Activated B cell treated with CpG ODN at 0.5 μM for 24 hours (primary cell): Measurements from ENCODE around the gene PCGF2. TPM values are rescaled to one million over a fixed set of nuclear protein-coding genes. Genes with fewer than 3 reads are reported as not detected.

Experiments used
- ATAC-seq: fragments of 200-7000 bp; cut with Tn5 transposase; one replicate; pipeline ENCODE4 v1.10.0; 2021; ENCODE audit warnings: low read depth, mild to moderate bottlenecking, moderate library complexity
- CTCF ChIA-PET: fragments of 350-600 bp; sonication (Branson Sonifier 250); formaldehyde crosslinking; loops from one replicate; lab custom pipeline; 2021; ENCODE audit warnings: antibody characterized with exemption; lab: Charles Lee
- POLR2A ChIA-PET: fragments of 350-600 bp; sonication (Branson Sonifier 250); formaldehyde crosslinking; loops from one replicate; lab custom pipeline; 2021; ENCODE audit warnings: antibody characterized with exemption; lab: Charles Lee
- DNase-seq: peaks from one replicate; pipeline ENCODE4 v3.0.0; 2022
- H3K27ac Mint-ChIP-seq: one replicate; pipeline ENCODE4 v1.8.0; 2020; ENCODE audit warnings: mixed read lengths
- H3K27me3 Mint-ChIP-seq: one replicate; pipeline ENCODE4 v1.8.0; 2021; ENCODE audit warnings: mixed read lengths
- H3K36me3 Mint-ChIP-seq: one replicate; pipeline ENCODE4 v1.8.0; 2021; ENCODE audit warnings: low read depth, mixed read lengths
- H3K4me1 Mint-ChIP-seq: one replicate; pipeline ENCODE4 v1.8.0; 2021; ENCODE audit warnings: mixed read lengths
- H3K4me3 Mint-ChIP-seq: one replicate; pipeline ENCODE4 v1.8.0; 2020; ENCODE audit warnings: mild to moderate bottlenecking, mixed read lengths
- H3K9me3 Mint-ChIP-seq: one replicate; pipeline ENCODE4 v1.8.0; 2020; ENCODE audit warnings: mixed read lengths
- CTCF ChIP-seq: fragments of 200-600 bp; IDR thresholded peaks from one replicate; pipeline ENCODE4 v1.8.0; 2022; ENCODE audit warnings: antibody characterized with exemption, mild to moderate bottlenecking
- intact Hi-C: fragments of 100-400 bp; cut with micrococcal nuclease; formaldehyde crosslinking; loops from one replicate; pipeline ENCODE4 v1.15.1; 2024
- total RNA-seq: library from RNA; stranded (reverse); gene quantifications from 2 replicates; pipeline ENCODE4 v1.2.3, GENCODE V29; 2022

PCGF2 gene
- total RNA-seq, 1 donor from 2014 or later = not detected

GRCh38 chr17:38725066-38725465 lies 23.1 kb downstream of the PCGF2 start:
- CTCF ChIA-PET = no interaction called here
- TF ChIP-seq CTCF = no peak
- H3K36me3 Mint-ChIP-seq = peaks cover 37% of the 10 kb centered on the region
- H3K27me3 Mint-ChIP-seq = no peaks in the 10 kb centered on the region
- DNase-seq = no peak
- intact Hi-C loops = no loop called here
- POLR2A ChIA-PET = interaction anchor here (1.2 kb wide), 1 partner anchor 15 kb away, joined by 3 read pairs; no protein-coding TSS in a partner anchor
- H3K9me3 Mint-ChIP-seq = no peaks in the 10 kb centered on the region
- H3K4me1 Mint-ChIP-seq = peaks cover 46% of the 10 kb centered on the region
- no peak overlapping the region for H3K27ac Mint-ChIP-seq
- H3K4me3 Mint-ChIP-seq = no peak overlapping the region
- ATAC-seq = no peak

- TF ChIP-seq CTCF = no peak
- no peak overlapping the region for H3K27ac Mint-ChIP-seq
- ATAC-seq (no peak), DNase-seq (no peak)
- H3K9me3 Mint-ChIP-seq = no peaks in the 10 kb centered on the region
- no peaks in the 10 kb centered on the region for H3K27me3 Mint-ChIP-seq
- POLR2A ChIA-PET = interaction anchor here (0.6 to 1.2 kb wide), 2 partner anchors 15 to 19 kb away, joined by 3 read pairs; no protein-coding TSS in a partner anchor
- H3K4me3 Mint-ChIP-seq = no peak overlapping the region
- peaks cover 40% of the 10 kb centered on the region for H3K36me3 Mint-ChIP-seq
- intact Hi-C loops = no loop called here
- CTCF ChIA-PET = no interaction called here
- H3K4me1 Mint-ChIP-seq = peaks cover 44% of the 10 kb centered on the region
Measured at GRCh38 chr17:38724337-38724988, 23.7 kb downstream of the PCGF2 start.

GRCh38 chr17:38721802-38722201 lies 26.3 kb downstream of the PCGF2 start:
- no peak overlapping the region for H3K27ac Mint-ChIP-seq
- peaks cover 64% of the 10 kb centered on the region for H3K36me3 Mint-ChIP-seq

GRCh38 chr17:38720941-38721340 lies 27.2 kb downstream of the PCGF2 start:
- DNase-seq (no peak), ATAC-seq (no peak)
- TF ChIP-seq CTCF = no peak
- intact Hi-C loops = no loop called here
- Mint-ChIP-seq H3K36me3 (peaks cover 68% of the 10 kb centered on the region), H3K27me3 (no peaks in the 10 kb centered on the region), H3K4me3 (no peak overlapping the region), H3K9me3 (no peaks in the 10 kb centered on the region), H3K27ac (no peak overlapping the region), H3K4me1 (peaks cover 15% of the 10 kb centered on the region)
- CTCF ChIA-PET = no interaction called here
- POLR2A ChIA-PET = interaction anchor here (1.0 kb wide), 1 partner anchor 17 kb away, joined by 3 read pairs; no protein-coding TSS in a partner anchor

More at GRCh38 chr17:38721802-38722201, 26.3 kb downstream of the PCGF2 start:
- no peak for DNase-seq
- POLR2A ChIA-PET = interaction anchor here (1.0 to 1.6 kb wide), 2 partner anchors 16 to 18 kb away, joined by 3 to 4 read pairs; no protein-coding TSS in a partner anchor
- intact Hi-C loops = no loop called here
- no peak overlapping the region for H3K4me3 Mint-ChIP-seq
- ATAC-seq = no peak
- no peaks in the 10 kb centered on the region for H3K9me3 Mint-ChIP-seq
- CTCF ChIA-PET = interaction anchor here (2.1 kb wide), 1 partner anchor 14 kb away, joined by 7 read pairs; no protein-coding TSS in a partner anchor
- H3K4me1 Mint-ChIP-seq = peaks cover 20% of the 10 kb centered on the region
- H3K27me3 Mint-ChIP-seq = no peaks in the 10 kb centered on the region
- no peak for TF ChIP-seq CTCF

GRCh38 chr17:38719943-38720641 lies 28.0 kb downstream of the PCGF2 start:
- peaks cover 20% of the 10 kb centered on the region for H3K4me1 Mint-ChIP-seq
- H3K9me3 Mint-ChIP-seq = no peaks in the 10 kb centered on the region
- CTCF ChIA-PET = no interaction called here
- no peak for TF ChIP-seq CTCF
- H3K36me3 Mint-ChIP-seq = peaks cover 74% of the 10 kb centered on the region
- no peak for DNase-seq
- ATAC-seq = no peak
- no peaks in the 10 kb centered on the region for H3K27me3 Mint-ChIP-seq
- no peak overlapping the region for H3K4me3 Mint-ChIP-seq
- intact Hi-C loops = no loop called here
- H3K27ac Mint-ChIP-seq = no peak overlapping the region
- POLR2A ChIA-PET = interaction anchor here (0.6 to 0.9 kb wide), 3 partner anchors 10 to 20 kb away, joined by 3 to 6 read pairs (median 4); partner anchors contain the start of gene MLLT6
